ENCODE measurements around the gene C1orf21.
A peak's percentile ranks its signal among the peaks of the same experiment; 100 is the strongest.
"Not testable (repeated sequence)": the region's sequence is repeated elsewhere in the genome, so short reads cannot be mapped to it uniquely, and the experiment has no call there.

Gene C1orf21, protein sequence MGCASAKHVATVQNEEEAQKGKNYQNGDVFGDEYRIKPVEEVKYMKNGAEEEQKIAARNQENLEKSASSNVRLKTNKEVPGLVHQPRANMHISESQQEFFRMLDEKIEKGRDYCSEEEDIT

GRCh38 chr1:184386312-184387068, at the start of gene C1orf21:
C1orf21 (plus strand) TSS chr1:184387029; CDS start chr1:184477510, 90,481 bp downstream.
- DNase-seq (ENCODE audit: low read depth, low spot score): peak; percentile 86
- in situ Hi-C loops (cut with HindIII; ENCODE audit: low sequenced_read_pairs): no loop called here
- TF ChIP-seq, protein P1, sequence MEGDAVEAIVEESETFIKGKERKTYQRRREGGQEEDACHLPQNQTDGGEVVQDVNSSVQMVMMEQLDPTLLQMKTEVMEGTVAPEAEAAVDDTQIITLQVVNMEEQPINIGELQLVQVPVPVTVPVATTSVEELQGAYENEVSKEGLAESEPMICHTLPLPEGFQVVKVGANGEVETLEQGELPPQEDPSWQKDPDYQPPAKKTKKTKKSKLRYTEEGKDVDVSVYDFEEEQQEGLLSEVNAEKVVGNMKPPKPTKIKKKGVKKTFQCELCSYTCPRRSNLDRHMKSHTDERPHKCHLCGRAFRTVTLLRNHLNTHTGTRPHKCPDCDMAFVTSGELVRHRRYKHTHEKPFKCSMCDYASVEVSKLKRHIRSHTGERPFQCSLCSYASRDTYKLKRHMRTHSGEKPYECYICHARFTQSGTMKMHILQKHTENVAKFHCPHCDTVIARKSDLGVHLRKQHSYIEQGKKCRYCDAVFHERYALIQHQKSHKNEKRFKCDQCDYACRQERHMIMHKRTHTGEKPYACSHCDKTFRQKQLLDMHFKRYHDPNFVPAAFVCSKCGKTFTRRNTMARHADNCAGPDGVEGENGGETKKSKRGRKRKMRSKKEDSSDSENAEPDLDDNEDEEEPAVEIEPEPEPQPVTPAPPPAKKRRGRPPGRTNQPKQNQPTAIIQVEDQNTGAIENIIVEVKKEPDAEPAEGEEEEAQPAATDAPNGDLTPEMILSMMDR (IDR thresholded peaks at IDR 0.05; ENCODE audit: low read depth, low read length): no peak
- peak within 1 kb of the TSS; percentile 64 for H3K4me3 ChIP-seq (ENCODE audit: low read depth, low read length)

DNA sequence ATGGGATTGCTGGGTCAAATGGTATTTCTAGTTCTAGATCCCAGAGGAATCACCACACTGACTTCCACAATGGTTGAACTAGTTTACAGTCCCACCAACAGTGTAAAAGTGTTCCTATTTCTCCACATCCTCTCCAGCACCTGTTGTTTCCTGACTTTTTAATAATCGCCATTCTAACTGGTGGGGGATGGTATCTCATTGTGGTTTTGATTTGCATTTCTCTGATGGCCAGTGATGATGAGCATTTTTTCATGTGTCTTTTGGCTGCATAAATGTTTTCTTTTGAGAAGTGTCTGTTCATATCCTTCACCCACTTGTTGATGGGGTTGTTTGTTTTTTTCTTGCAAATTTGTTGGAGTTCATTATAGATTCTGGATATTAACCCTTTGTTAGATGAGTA, 49.0 kb upstream of the C1orf21 start:
- in situ Hi-C loops (cut with HindIII; ENCODE audit: low sequenced_read_pairs); H3K4me3 ChIP-seq (ENCODE audit: low read depth, low read length); DNase-seq (ENCODE audit: low read depth, low spot score): not testable (repeated sequence)

DNA sequence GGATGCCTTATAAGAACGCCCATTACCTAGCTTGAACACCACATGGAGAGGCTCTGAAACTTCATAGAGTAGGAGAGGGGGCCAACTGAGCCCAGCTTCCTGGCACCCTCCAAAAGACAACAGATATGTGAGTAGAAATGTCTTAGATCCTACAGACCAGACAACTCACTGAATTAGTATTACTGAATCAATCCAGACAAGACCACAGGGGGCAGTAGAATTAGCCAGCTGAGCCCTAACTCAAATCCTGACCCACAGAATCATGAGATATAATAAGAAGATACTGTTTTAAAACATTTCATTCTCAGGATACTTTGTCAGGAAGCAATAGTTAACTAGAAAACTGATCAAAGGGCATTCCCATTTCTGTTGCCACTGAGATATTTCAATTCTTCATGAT, 45.8 kb upstream of the C1orf21 start:
- in situ Hi-C loops (cut with HindIII; ENCODE audit: low sequenced_read_pairs): no loop called here

DNA sequence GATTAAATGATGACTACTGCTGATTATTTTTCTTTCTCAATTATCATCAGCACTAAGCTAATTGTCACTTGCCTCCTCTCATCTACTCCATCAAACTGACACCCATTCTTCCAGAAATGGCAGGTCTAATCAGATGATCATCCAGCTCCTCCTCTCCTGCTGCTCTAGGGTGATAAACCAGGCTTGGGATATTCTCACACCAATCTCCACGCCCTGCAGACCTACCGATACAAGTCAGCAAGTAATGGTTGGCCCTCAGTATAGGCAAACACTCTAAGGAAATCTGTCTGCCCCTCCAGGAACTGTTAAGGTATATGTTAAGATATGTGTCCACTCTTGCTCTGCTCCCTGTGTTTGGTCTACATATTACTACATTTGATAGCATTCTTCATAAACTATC, 36.3 kb upstream of the C1orf21 start:
- in situ Hi-C loops (cut with HindIII; ENCODE audit: low sequenced_read_pairs): no loop called here
- no peak for DNase-seq (ENCODE audit: low read depth, low spot score)
- H3K4me3 ChIP-seq (ENCODE audit: low read depth, low read length): no peak overlapping the region
- TF ChIP-seq, protein P1 (IDR thresholded peaks at IDR 0.05; ENCODE audit: low read depth, low read length): no peak

More for the DNA sequence above, 45.8 kb upstream of the C1orf21 start:
- DNase-seq (ENCODE audit: low read depth, low spot score): no peak
- no peak overlapping the region for H3K4me3 ChIP-seq (ENCODE audit: low read depth, low read length)
- TF ChIP-seq, protein P1 (IDR thresholded peaks at IDR 0.05; ENCODE audit: low read depth, low read length): peak; percentile 18

DNA sequence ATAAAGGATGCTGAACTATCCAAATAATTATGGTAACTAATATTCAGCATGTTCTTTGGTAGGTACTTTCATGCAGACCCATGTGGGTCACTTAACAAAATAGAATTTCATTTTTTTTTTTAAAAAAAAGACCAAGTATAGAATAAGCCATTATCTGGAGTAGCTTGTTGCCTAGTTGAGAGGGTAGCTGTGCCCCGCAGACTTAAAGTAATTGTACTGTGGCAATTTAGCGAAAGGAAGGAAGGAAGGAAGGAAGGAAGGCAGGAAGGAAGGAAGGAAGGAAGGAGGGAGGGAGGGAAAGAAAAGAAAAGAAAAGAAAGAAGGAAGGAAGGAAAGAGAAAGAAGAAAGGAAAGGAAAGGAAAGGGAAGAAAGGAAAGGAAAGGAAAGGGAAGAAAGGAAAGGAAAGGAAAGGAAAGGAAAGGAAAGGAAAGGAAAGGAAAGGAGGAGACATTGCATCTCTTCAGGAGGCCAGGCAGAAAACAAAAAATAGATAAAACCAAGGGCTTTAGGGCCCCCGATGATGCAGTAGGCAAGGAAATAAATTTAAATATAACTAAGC, 35.3 kb upstream of the C1orf21 start:
- TF ChIP-seq, protein P1 (IDR thresholded peaks at IDR 0.05; ENCODE audit: low read depth, low read length): no peak
- H3K4me3 ChIP-seq (ENCODE audit: low read depth, low read length): no peak overlapping the region
- no peak for DNase-seq (ENCODE audit: low read depth, low spot score)
- in situ Hi-C loops (cut with HindIII; ENCODE audit: low sequenced_read_pairs): no loop called here

GRCh38 chr1:184352776-184353175, 34.1 kb upstream of the C1orf21 start:
- TF ChIP-seq, protein P1 (IDR thresholded peaks at IDR 0.05; ENCODE audit: low read depth, low read length): no peak
- no peak overlapping the region for H3K4me3 ChIP-seq (ENCODE audit: low read depth, low read length)
- in situ Hi-C loops (cut with HindIII; ENCODE audit: low sequenced_read_pairs): no loop called here
- DNase-seq (ENCODE audit: low read depth, low spot score): no peak

GRCh38 chr1:184354719-184355118, 32.1 kb upstream of the C1orf21 start:
- TF ChIP-seq, protein P1 (IDR thresholded peaks at IDR 0.05; ENCODE audit: low read depth, low read length): no peak
- in situ Hi-C loops (cut with HindIII; ENCODE audit: low sequenced_read_pairs): no loop called here
- DNase-seq (ENCODE audit: low read depth, low spot score): no peak
- no peak overlapping the region for H3K4me3 ChIP-seq (ENCODE audit: low read depth, low read length)

Data from astrocyte of the spinal cord (primary cell).